SU-DHL-6 (cell line): ENCODE measurements around the gene PANX2.

ENCODE experiments used
- H2AFZ ChIP-seq: fragments of 200-600 bp; sonication (generic); 2 replicates; pipeline ENCODE4 v1.6.1; 2014; ENCODE audit warnings: low read depth, mild to moderate bottlenecking, moderate library complexity, mixed read lengths, antibody characterized with exemption, low read length; ENCODE audit not compliant: severe bottlenecking
- H3F3A ChIP-seq: fragments of 200-600 bp; shearing (Covaris generic); 2 replicates; pipeline ENCODE4 v1.6.0; 2016; ENCODE audit warnings: antibody characterized with exemption, mild to moderate bottlenecking; ENCODE audit not compliant: insufficient read depth
- H3K27ac ChIP-seq: fragments of 200-600 bp; sonication (generic); 2 replicates; pipeline ENCODE4 v1.5.1; 2016; ENCODE audit warnings: low read depth, mild to moderate bottlenecking, low read length, moderate library complexity, mixed read lengths
- H3K27me3 ChIP-seq: fragments of 200-600 bp; sonication (generic), shearing (Covaris generic); 2 replicates; pipeline ENCODE4 v1.6.0; 2014; ENCODE audit warnings: mild to moderate bottlenecking, low read length
- H3K36me3 ChIP-seq: fragments of 200-600 bp; sonication (generic); 2 replicates; pipeline ENCODE4 v1.6.1; 2014; ENCODE audit warnings: mild to moderate bottlenecking, low read length, mixed read lengths
- H3K4me2 ChIP-seq: fragments of 300-600, 200-600 bp; shearing (Covaris generic), sonication (generic); 2 replicates; pipeline ENCODE4 v1.6.0; 2014; ENCODE audit warnings: low read length, low read depth, mild to moderate bottlenecking; ENCODE audit not compliant: poor library complexity, severe bottlenecking
- H3K4me3 ChIP-seq: fragments of 200-600 bp; sonication (generic); 2 replicates; pipeline ENCODE4 v1.5.1; 2014; ENCODE audit warnings: antibody characterized with exemption, low read length, mild to moderate bottlenecking, mixed read lengths; ENCODE audit not compliant: insufficient read depth, poor library complexity, severe bottlenecking
- H3K79me2 ChIP-seq: fragments of 200-600 bp; sonication (generic); 2 replicates; pipeline ENCODE4 v1.6.1; 2014; ENCODE audit warnings: mild to moderate bottlenecking, low read length, moderate library complexity; ENCODE audit not compliant: insufficient read depth
- H3K9ac ChIP-seq: fragments of 200-600 bp; sonication (generic); 2 replicates; pipeline ENCODE4 v1.7.0; 2014; ENCODE audit warnings: mild to moderate bottlenecking, low read length
- H3K9me2 ChIP-seq: fragments of 200-600 bp; sonication (generic); replicated peaks from 2 replicates; pipeline ENCODE4 v1.6.1; 2014; ENCODE audit warnings: low read length; ENCODE audit not compliant: insufficient read depth
- H3K9me3 ChIP-seq: fragments of 200-600 bp; sonication (generic); 2 replicates; pipeline ENCODE4 v1.6.1; 2014; ENCODE audit warnings: low read length, mixed read lengths; ENCODE audit not compliant: insufficient read depth
- H4K20me1 ChIP-seq: fragments of 200-600 bp; sonication (generic); 2 replicates; pipeline ENCODE4 v1.6.1; 2014; ENCODE audit warnings: low read depth, mild to moderate bottlenecking, antibody characterized with exemption, low read length, moderate library complexity, mixed read lengths
- EZH2phosphoT487 ChIP-seq: fragments of 200-600 bp; sonication (generic), shearing (Covaris generic); conservative IDR thresholded peaks from 2 replicates; pipeline ENCODE4 v1.6.1; 2018; ENCODE audit warnings: mild to moderate bottlenecking, antibody characterized with exemption, low read length, moderate library complexity, mixed read lengths
- TF ChIP-seq, protein P1 (sequence below): fragments of 200-600 bp; sonication (generic); IDR thresholded peaks from one replicate; pipeline ENCODE4 v1.5.1; 2017; ENCODE audit warnings: antibody characterized with exemption, mild to moderate bottlenecking, low read length, moderate library complexity; ENCODE audit not compliant: insufficient read depth, poor library complexity, severe bottlenecking

The PANX2 gene

DNA sequence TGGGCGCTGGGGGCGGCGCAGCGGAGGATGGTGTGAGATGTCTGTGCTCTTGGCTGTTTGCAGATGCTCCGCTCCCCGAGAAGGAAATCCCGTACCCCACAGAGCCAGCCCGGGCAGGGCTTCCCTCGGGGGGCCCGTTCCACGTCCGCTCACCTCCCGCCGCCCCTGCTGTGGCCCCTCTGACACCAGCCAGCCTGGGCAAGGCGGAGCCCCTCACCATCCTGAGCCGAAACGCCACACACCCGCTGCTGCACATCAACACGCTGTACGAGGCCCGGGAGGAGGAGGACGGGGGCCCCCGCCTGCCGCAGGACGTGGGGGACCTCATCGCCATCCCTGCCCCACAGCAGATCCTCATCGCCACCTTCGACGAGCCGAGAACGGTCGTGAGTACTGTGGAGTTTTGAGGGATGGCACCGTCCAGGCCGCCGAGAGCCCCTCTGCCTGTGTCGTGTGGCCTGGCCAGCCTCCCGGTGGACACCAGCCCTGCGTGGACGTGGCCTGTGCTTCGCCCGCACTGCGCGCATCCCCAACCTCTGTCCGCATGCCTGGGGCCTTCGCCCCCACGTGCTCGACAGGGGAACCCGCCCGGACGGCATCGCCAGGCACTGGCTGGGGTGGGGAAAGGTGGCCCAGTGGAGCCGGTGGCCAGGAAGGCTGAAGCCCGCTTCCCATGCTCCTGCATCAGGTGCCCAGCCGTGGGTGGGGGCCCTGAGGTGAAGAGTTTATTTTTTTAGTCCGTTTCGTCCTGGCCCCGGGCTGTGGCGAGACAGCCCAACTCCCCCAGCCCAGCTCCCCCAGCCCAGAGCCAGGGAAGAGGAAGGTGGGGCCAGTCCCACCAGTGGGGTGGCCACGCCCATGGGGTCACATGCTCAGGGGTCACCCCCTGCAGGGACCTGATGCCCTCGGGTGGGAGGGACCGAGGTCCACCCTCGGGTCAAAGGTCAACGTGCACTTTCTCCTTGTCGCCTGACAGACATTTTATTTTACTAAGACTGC is 8.6 kb downstream of the PANX2 start:
- Histone ChIP-seq H3K9ac (no peak overlapping the region), H4K20me1 (no peaks in the 10 kb centered on the region), H3K27ac (no peak overlapping the region), H3K4me2 (no peak overlapping the region), H3K9me3 (no peaks in the 10 kb centered on the region), H3F3A (no peaks in the 10 kb centered on the region), H3K79me2 (no peaks in the 10 kb centered on the region), H3K4me3 (no peak overlapping the region), H3K9me2 (no peaks in the 10 kb centered on the region), H2AFZ (no peak overlapping the region), H3K36me3 (no peaks in the 10 kb centered on the region), H3K27me3 (no peaks in the 10 kb centered on the region)
- no peak for TF ChIP-seq EZH2phosphoT487
- TF ChIP-seq, protein P1, sequence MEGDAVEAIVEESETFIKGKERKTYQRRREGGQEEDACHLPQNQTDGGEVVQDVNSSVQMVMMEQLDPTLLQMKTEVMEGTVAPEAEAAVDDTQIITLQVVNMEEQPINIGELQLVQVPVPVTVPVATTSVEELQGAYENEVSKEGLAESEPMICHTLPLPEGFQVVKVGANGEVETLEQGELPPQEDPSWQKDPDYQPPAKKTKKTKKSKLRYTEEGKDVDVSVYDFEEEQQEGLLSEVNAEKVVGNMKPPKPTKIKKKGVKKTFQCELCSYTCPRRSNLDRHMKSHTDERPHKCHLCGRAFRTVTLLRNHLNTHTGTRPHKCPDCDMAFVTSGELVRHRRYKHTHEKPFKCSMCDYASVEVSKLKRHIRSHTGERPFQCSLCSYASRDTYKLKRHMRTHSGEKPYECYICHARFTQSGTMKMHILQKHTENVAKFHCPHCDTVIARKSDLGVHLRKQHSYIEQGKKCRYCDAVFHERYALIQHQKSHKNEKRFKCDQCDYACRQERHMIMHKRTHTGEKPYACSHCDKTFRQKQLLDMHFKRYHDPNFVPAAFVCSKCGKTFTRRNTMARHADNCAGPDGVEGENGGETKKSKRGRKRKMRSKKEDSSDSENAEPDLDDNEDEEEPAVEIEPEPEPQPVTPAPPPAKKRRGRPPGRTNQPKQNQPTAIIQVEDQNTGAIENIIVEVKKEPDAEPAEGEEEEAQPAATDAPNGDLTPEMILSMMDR, result no peak

DNA sequence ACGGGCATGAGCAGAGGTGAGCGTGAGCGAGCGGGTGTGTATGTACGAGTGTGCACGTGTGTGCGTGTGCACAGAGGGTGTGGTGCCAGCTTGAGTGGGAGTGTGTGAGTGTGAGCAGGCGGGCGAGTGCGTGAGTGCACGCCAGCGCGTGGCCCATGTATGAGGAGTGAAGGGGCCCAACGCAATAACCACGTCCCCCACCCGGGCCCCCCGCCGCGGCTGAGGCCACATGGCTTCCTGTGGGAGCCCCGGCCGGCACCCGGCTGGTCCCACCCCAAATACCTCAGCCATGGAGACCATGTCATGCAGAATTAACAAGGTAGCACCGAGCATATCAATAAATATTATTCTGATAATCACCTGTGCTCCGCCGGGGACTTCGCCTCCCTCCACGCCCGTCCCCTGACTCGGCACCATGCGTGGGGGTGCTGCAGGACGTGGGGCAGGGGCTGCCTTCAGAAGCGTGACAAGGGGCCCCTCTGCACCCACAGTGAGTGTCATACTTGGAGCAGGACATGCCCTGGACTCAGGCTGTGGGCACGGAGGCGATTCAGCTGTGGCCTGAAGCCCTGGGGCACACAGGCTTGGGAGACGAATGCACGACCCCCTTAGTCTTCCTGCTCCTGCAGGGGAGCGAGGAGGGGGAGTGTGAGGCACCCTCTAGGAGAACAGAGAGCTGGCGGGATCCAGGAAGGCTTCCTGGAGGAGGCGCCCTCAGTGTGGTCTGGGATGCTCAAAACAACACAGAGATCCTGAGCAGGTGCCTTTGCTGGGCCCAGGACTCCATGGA is 9.6 kb downstream of the PANX2 start:
- no peaks in the 10 kb centered on the region for H3K27me3 ChIP-seq
- no peaks in the 10 kb centered on the region for H3K79me2 ChIP-seq
- no peaks in the 10 kb centered on the region for H3K9me2 ChIP-seq
- TF ChIP-seq, protein P1, result no peak
- no peak for TF ChIP-seq EZH2phosphoT487
- no peak overlapping the region for H2AFZ ChIP-seq
- H3K4me2 ChIP-seq, result no peak overlapping the region
- no peaks in the 10 kb centered on the region for H4K20me1 ChIP-seq
- no peaks in the 10 kb centered on the region for H3K9me3 ChIP-seq
- no peak overlapping the region for H3K4me3 ChIP-seq
- no peaks in the 10 kb centered on the region for H3K36me3 ChIP-seq
- no peaks in the 10 kb centered on the region for H3F3A ChIP-seq
- no peak overlapping the region for H3K9ac ChIP-seq
- H3K27ac ChIP-seq, result no peak overlapping the region

DNA sequence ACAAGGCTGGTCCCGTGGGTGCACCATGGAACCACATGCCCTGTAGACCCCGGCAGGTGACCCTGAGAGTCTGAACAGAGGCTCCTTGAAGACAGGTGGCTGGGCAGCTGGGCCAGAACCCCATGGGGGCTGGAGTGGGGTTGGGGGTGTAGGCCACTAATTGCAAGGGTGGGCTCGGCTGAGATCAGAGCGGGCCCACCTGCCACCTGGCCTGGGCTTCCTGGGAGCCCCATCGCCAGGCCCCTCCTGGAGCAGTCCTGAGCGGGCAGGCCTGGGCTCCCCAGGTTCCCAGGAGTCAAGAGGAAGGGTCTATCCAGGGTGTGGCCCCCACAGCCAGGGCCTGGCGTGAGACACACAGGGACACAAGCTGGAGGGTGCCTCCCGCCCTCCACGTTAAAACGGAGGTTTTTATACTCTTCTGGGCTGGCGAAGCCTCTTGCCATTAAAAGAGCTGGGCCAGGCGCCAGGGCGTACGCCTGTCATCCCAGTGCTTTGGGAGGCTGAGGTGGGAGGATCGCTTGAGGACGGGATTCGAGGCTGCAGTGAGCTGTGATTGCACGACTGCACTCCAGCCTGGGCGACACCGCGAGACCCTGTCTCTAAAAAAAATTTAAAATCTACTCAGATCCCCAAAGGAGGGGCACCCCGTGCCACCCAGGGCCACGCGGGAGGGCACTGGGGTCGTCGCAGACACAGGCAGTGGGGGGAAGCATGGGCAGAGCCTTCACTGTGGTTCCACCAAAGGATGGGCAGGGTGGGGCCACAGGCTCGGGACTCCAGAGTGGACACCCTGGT is 10.4 kb downstream of the PANX2 start:
- no peak overlapping the region for H3K9ac ChIP-seq
- H3K36me3 ChIP-seq, result no peaks in the 10 kb centered on the region
- H3K9me3 ChIP-seq, result no peaks in the 10 kb centered on the region
- H3K4me2 ChIP-seq, result no peak overlapping the region
- TF ChIP-seq EZH2phosphoT487, result no peak
- no peak overlapping the region for H2AFZ ChIP-seq
- H3F3A ChIP-seq, result no peaks in the 10 kb centered on the region
- H3K27ac ChIP-seq, result no peak overlapping the region
- no peaks in the 10 kb centered on the region for H4K20me1 ChIP-seq
- no peaks in the 10 kb centered on the region for H3K27me3 ChIP-seq
- H3K79me2 ChIP-seq, result no peaks in the 10 kb centered on the region
- no peak overlapping the region for H3K4me3 ChIP-seq
- H3K9me2 ChIP-seq, result no peaks in the 10 kb centered on the region
